WTC11 (cell line): ENCODE results near the gene LYRM4. TPM values are rescaled to one million over a fixed set of nuclear protein-coding genes. Genes with fewer than 3 reads are reported as not detected.

Source experiments
- ATAC-seq: fragments of 200-7000 bp; cut with Tn5 transposase; 2 replicates; pipeline ENCODE4 v1.10.0; 2021; ENCODE audit warnings: mild to moderate bottlenecking, moderate library complexity
- CTCF ChIA-PET: fragments of 300-600 bp; sonication (Branson Sonifier 250); formaldehyde crosslinking; loops from one replicate; lab custom pipeline; 2021; ENCODE audit warnings: antibody characterized with exemption; lab: Charles Lee
- POLR2A ChIA-PET: fragments of 350-600 bp; sonication (Branson Sonifier 250); formaldehyde crosslinking; loops from one replicate; lab custom pipeline; 2021; ENCODE audit warnings: antibody characterized with exemption; lab: Charles Lee
- DNase-seq: peaks from one replicate; pipeline ENCODE4 v3.0.0; 2021; ENCODE audit warnings: low spot score
- H3K27ac Mint-ChIP-seq: 2 replicates; pipeline ENCODE4 v1.8.0; 2021; ENCODE audit warnings: mixed read lengths
- H3K27me3 Mint-ChIP-seq: 2 replicates; pipeline ENCODE4 v1.8.0; 2021; ENCODE audit warnings: low read depth, mild to moderate bottlenecking, moderate library complexity, mixed read lengths
- H3K36me3 Mint-ChIP-seq: 2 replicates; pipeline ENCODE4 v1.8.0; 2021; ENCODE audit warnings: mixed read lengths
- H3K4me1 Mint-ChIP-seq: 2 replicates; pipeline ENCODE4 v1.8.0; 2022; ENCODE audit warnings: mixed read lengths
- H3K4me3 Mint-ChIP-seq: 2 replicates; pipeline ENCODE4 v1.8.0; 2021; ENCODE audit warnings: mild to moderate bottlenecking, moderate library complexity, mixed read lengths
- H3K9me3 Mint-ChIP-seq: 2 replicates; pipeline ENCODE4 v1.8.0; 2021; ENCODE audit warnings: mixed read lengths
- AR ChIP-seq: fragments of 250-450 bp; sonication (Bioruptor Pico); IDR thresholded peaks from 2 replicates; pipeline ENCODE4 v1.9.0; 2021; ENCODE audit warnings: mild to moderate bottlenecking
- CDX4 ChIP-seq: fragments of 250-450 bp; sonication (Bioruptor Pico); IDR thresholded peaks from 2 replicates; pipeline ENCODE4 v1.9.0; 2021; ENCODE audit warnings: moderate library complexity, mild to moderate bottlenecking, inconsistent platforms, borderline replicate concordance
- CREM ChIP-seq: sonication (generic); formaldehyde crosslinking; IDR thresholded peaks from 2 replicates; pipeline ENCODE4 v1.8.1; 2022; ENCODE audit warnings: mild to moderate bottlenecking, missing genetic modification reagents, moderate library complexity
- E2F1 ChIP-seq: sonication (generic); formaldehyde crosslinking; IDR thresholded peaks from 2 replicates; pipeline ENCODE4 v1.8.0; 2022; ENCODE audit warnings: mild to moderate bottlenecking, missing genetic modification reagents
- E2F5 ChIP-seq: sonication (generic); formaldehyde crosslinking; IDR thresholded peaks from 2 replicates; pipeline ENCODE4 v1.8.1; 2022; ENCODE audit warnings: mild to moderate bottlenecking, moderate library complexity, missing genetic modification reagents
- ERG ChIP-seq: fragments of 250-450 bp; sonication (Bioruptor Pico); IDR thresholded peaks from 2 replicates; pipeline ENCODE4 v1.8.0; 2021; ENCODE audit warnings: mild to moderate bottlenecking
- ETV6 ChIP-seq: sonication (generic); formaldehyde crosslinking; IDR thresholded peaks from 2 replicates; pipeline ENCODE4 v1.8.1; 2022; ENCODE audit warnings: mild to moderate bottlenecking, missing genetic modification reagents
- FOXJ3 ChIP-seq: sonication (generic); formaldehyde crosslinking; IDR thresholded peaks from 2 replicates; pipeline ENCODE4 v1.9.0; 2021; ENCODE audit warnings: missing genetic modification reagents, mild to moderate bottlenecking, borderline replicate concordance
- FOXK1 ChIP-seq: sonication (generic); formaldehyde crosslinking; IDR thresholded peaks from 2 replicates; pipeline ENCODE4 v1.8.0; 2022; ENCODE audit warnings: mild to moderate bottlenecking, moderate library complexity, missing genetic modification reagents
- FOXP1 ChIP-seq: sonication (generic); formaldehyde crosslinking; IDR thresholded peaks from 2 replicates; pipeline ENCODE4 v1.8.0; 2022; ENCODE audit warnings: missing genetic modification reagents, mild to moderate bottlenecking, moderate library complexity, borderline replicate concordance
- IRF2 ChIP-seq: sonication (generic); formaldehyde crosslinking; IDR thresholded peaks from 2 replicates; pipeline ENCODE4 v1.8.0; 2022; ENCODE audit warnings: low read depth, missing genetic modification reagents, borderline replicate concordance
- JUN ChIP-seq: sonication (generic); formaldehyde crosslinking; IDR thresholded peaks from 2 replicates; pipeline ENCODE4 v1.8.0; 2023; ENCODE audit warnings: mild to moderate bottlenecking, missing genetic modification reagents
- KAT7 ChIP-seq: sonication (generic); formaldehyde crosslinking; IDR thresholded peaks from 2 replicates; pipeline ENCODE4 v1.8.1; 2023; ENCODE audit warnings: missing genetic modification reagents, mild to moderate bottlenecking, borderline replicate concordance
- MXD4 ChIP-seq: fragments of 250-450 bp; sonication (Bioruptor Pico); IDR thresholded peaks from 2 replicates; pipeline ENCODE4 v1.8.0; 2021; ENCODE audit warnings: mild to moderate bottlenecking, moderate library complexity, borderline replicate concordance
- NFATC4 ChIP-seq: fragments of 250-450 bp; sonication (Bioruptor Pico); IDR thresholded peaks from 2 replicates; pipeline ENCODE4 v1.9.0; 2021; ENCODE audit warnings: mild to moderate bottlenecking
- NFYB ChIP-seq: sonication (generic); formaldehyde crosslinking; conservative IDR thresholded peaks from 2 replicates; pipeline ENCODE4 v1.8.0; 2022; ENCODE audit warnings: low read depth, missing genetic modification reagents
- PRDM15 ChIP-seq: sonication (generic); formaldehyde crosslinking; IDR thresholded peaks from 2 replicates; pipeline ENCODE4 v1.8.0; 2022; ENCODE audit warnings: missing genetic modification reagents
- TEAD1 ChIP-seq: sonication (generic); formaldehyde crosslinking; IDR thresholded peaks from 2 replicates; pipeline ENCODE4 v1.8.0; 2022; ENCODE audit warnings: mild to moderate bottlenecking, missing genetic modification reagents
- TEAD4 ChIP-seq: sonication (generic); formaldehyde crosslinking; IDR thresholded peaks from 2 replicates; pipeline ENCODE4 v1.8.0; 2022; ENCODE audit warnings: mild to moderate bottlenecking, missing genetic modification reagents
- ZNF232 ChIP-seq: sonication (generic); formaldehyde crosslinking; IDR thresholded peaks from 2 replicates; pipeline ENCODE4 v1.8.0; 2022; ENCODE audit warnings: mild to moderate bottlenecking, missing genetic modification reagents
- ZNF263 ChIP-seq: sonication (generic); formaldehyde crosslinking; IDR thresholded peaks from 2 replicates; pipeline ENCODE4 v1.8.1; 2022; ENCODE audit warnings: low read depth, mild to moderate bottlenecking, moderate library complexity, missing genetic modification reagents
- ZNF396 ChIP-seq: fragments of 250-450 bp; sonication (Bioruptor Pico); IDR thresholded peaks from 2 replicates; pipeline ENCODE4 v1.8.0; 2021; ENCODE audit warnings: mild to moderate bottlenecking, moderate library complexity, borderline replicate concordance
- ZNF671 ChIP-seq: fragments of 250-450 bp; sonication (Bioruptor Pico); IDR thresholded peaks from 2 replicates; pipeline ENCODE4 v1.8.0; 2021; ENCODE audit warnings: mild to moderate bottlenecking
- total RNA-seq: library from RNA; stranded (reverse); gene quantifications from 3 replicates; pipeline ENCODE4 v1.2.3, GENCODE V29; 2021

The LYRM4 gene
- total RNA-seq, 1 experiment from 2014 or later = 49.7 TPM

GRCh38 chr6:5256952-5257351 is 3.8 kb downstream of the LYRM4 start (continued):
- no peak for TF ChIP-seq ERG
- TF ChIP-seq PRDM15 (CRISPR knock-in tag) = no peak
- TF ChIP-seq ZNF396 (CRISPR knock-in tag) = no peak

- ATAC-seq = no peak
- TF ChIP-seq ZNF232 (no peak), ERG (no peak), TEAD1 (CRISPR knock-in tag) (no peak), ZNF671 (CRISPR knock-in tag) (no peak), E2F1 (CRISPR knock-in tag) (no peak), CREM (CRISPR knock-in tag) (no peak)
- TF ChIP-seq, all 79 proteins: peak for 0
- no peaks in the 10 kb centered on the region for H3K27me3 Mint-ChIP-seq
- H3K27ac Mint-ChIP-seq = no peak overlapping the region
- ChIA-PET POLR2A (no interaction called here), CTCF (no interaction called here)
- H3K9me3 Mint-ChIP-seq = peaks cover 10% of the 10 kb centered on the region
- no peak for DNase-seq
- no peak overlapping the region for H3K4me3 Mint-ChIP-seq
- H3K36me3 Mint-ChIP-seq = peaks cover 22% of the 10 kb centered on the region
- H3K4me1 Mint-ChIP-seq = peaks cover 4% of the 10 kb centered on the region; the same call in 1 of the 2 replicates
These were observed 9.8 kb downstream of the LYRM4 start for GRCh38 chr6:5250911-5251310.

GRCh38 chr6:5250451-5250850 is 10.3 kb downstream of the LYRM4 start:
- ChIA-PET POLR2A (no interaction called here), CTCF (no interaction called here)
- DNase-seq = no peak
- H3K4me1 Mint-ChIP-seq = peaks cover 4% of the 10 kb centered on the region; the same call in 1 of the 2 replicates
- no peak overlapping the region for H3K27ac Mint-ChIP-seq
- H3K9me3 Mint-ChIP-seq = peaks cover 10% of the 10 kb centered on the region
- no peaks in the 10 kb centered on the region for H3K27me3 Mint-ChIP-seq
- H3K4me3 Mint-ChIP-seq = no peak overlapping the region
- peaks cover 22% of the 10 kb centered on the region for H3K36me3 Mint-ChIP-seq
- ATAC-seq = no peak
- TF ChIP-seq TEAD4 (CRISPR knock-in tag) (no peak), NFYB (CRISPR knock-in tag) (no peak), ETV6 (CRISPR knock-in tag) (no peak), FOXK1 (CRISPR knock-in tag) (no peak), NFATC4 (no peak), IRF2 (CRISPR knock-in tag) (no peak), FOXJ3 (CRISPR knock-in tag) (no peak), E2F5 (CRISPR knock-in tag) (no peak), CDX4 (CRISPR knock-in tag) (no peak), ZNF263 (CRISPR knock-in tag) (no peak), AR (CRISPR knock-in tag) (no peak), MXD4 (CRISPR knock-in tag) (no peak), CREM (CRISPR knock-in tag) (no peak), FOXP1 (CRISPR knock-in tag) (no peak), ZNF232 (no peak), KAT7 (no peak), JUN (no peak)
